ENCODE measurements around the gene DRAP1. TPM values are rescaled to one million over a fixed set of nuclear protein-coding genes. Genes with fewer than 3 reads are reported as not detected.

DRAP1 gene
- total RNA-seq, 1 experiment from 2014 or later = 122 TPM

DNA sequence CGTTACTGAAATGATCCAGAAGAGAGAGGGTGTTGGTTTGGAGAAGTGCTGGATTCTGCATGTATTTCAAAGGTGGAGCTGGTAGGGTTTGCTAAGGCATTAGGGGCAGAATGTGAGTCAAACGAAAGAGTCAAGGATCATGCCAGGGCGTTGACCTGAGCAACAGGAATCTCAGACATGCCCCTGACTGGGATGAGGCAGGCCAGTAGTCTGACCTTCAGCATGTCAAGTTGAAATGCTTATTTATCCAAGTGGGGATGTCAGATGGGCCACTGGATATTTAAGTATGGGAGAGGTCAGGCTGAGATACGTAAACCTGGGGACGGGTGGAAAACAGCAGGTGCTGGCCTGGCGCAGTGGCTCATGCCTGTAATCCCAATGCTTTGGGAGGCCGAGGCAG lies 23.3 kb downstream of the DRAP1 start:
- ChIA-PET POLR2A (ENCODE audit: low non-redundant PET) (no interaction called here), CTCF (no interaction called here)
- Histone ChIP-seq H3K9me3 (ENCODE audit: low read depth, low read length, poor library complexity, severe bottlenecking) (no peaks in the 10 kb centered on the region), H3K4me1 (ENCODE audit: insufficient read depth, low read length, poor library complexity, severe bottlenecking) (no peaks in the 10 kb centered on the region), H3K4me3 (ENCODE audit: low read depth, low read length, poor library complexity, severe bottlenecking) (no peak overlapping the region), H3K36me3 (ENCODE audit: insufficient read depth, low read length, poor library complexity, severe bottlenecking) (no peaks in the 10 kb centered on the region), H3K27ac (ENCODE audit: low read depth, low read length, poor library complexity, severe bottlenecking) (no peak overlapping the region), H3K27me3 (replicated peaks; ENCODE audit: insufficient read depth, low read depth, low read length, poor library complexity) (no peaks in the 10 kb centered on the region)
- no peak for DNase-seq (ENCODE audit: low spot score)
- intact Hi-C loops (cut with micrococcal nuclease; ENCODE audit: unreplicated experiment) = no loop called here
- TF ChIP-seq EZH2 (IDR thresholded peaks at IDR 0.05; ENCODE audit: borderline replicate concordance, low read depth, low read length, poor library complexity, severe bottlenecking) = no peak
- TF ChIP-seq, protein P1, sequence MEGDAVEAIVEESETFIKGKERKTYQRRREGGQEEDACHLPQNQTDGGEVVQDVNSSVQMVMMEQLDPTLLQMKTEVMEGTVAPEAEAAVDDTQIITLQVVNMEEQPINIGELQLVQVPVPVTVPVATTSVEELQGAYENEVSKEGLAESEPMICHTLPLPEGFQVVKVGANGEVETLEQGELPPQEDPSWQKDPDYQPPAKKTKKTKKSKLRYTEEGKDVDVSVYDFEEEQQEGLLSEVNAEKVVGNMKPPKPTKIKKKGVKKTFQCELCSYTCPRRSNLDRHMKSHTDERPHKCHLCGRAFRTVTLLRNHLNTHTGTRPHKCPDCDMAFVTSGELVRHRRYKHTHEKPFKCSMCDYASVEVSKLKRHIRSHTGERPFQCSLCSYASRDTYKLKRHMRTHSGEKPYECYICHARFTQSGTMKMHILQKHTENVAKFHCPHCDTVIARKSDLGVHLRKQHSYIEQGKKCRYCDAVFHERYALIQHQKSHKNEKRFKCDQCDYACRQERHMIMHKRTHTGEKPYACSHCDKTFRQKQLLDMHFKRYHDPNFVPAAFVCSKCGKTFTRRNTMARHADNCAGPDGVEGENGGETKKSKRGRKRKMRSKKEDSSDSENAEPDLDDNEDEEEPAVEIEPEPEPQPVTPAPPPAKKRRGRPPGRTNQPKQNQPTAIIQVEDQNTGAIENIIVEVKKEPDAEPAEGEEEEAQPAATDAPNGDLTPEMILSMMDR (conservative IDR thresholded peaks at IDR 0.05; ENCODE audit: low read depth, low read length) = no peak
- BruUV-seq (replicated peaks) = no TSS peak

DNA sequence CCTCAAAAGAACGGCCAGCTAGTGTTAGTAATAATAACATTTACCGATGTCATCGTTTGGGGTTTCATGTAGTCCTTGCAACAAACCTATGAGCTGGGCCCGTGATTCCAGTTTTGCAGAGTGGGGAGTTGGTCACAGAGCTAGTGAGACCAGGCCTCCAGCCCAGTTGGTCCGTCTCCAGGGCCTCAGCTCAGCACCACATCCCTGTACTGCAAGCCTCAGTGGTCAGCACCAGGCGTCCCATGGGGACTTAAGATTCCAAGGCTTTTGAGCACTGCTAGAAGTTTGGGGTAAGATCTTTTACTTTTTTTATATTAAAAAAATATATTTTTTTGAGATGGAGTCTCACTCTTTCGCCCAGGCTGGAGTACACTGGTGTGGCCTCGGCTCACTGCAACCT lies 25.0 kb downstream of the DRAP1 start:
- POLR2A ChIA-PET (ENCODE audit: low non-redundant PET) = no interaction called here
- no TSS peak for BruUV-seq (replicated peaks)
- CTCF ChIA-PET = no interaction called here

DNA sequence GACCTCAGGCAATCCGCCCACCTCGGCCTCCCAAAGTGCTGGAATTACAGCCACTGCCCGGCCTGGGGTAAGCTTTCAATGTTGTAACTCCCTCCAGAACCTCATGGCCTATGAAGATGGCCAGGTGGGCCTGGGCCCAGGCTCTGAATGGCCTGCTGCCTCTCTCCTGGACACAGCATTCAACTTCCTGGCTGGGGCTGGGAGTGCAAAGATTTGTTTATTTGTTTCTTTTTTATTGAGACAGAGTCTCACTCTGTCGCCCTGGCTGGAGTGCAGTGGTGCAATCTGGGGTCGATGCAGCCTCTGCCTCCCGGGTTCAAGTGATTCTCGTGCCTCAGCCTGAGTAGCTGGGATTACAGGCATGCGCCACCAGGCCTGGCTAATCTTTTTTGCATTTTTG lies 25.5 kb downstream of the DRAP1 start:
- BruUV-seq (replicated peaks) = no TSS peak
- H3K27ac ChIP-seq (ENCODE audit: low read depth, low read length, poor library complexity, severe bottlenecking) = no peak overlapping the region
- H3K36me3 ChIP-seq (ENCODE audit: insufficient read depth, low read length, poor library complexity, severe bottlenecking) = no peaks in the 10 kb centered on the region
- intact Hi-C loops (cut with micrococcal nuclease; ENCODE audit: unreplicated experiment) = no loop called here
- TF ChIP-seq EZH2 (IDR thresholded peaks at IDR 0.05; ENCODE audit: borderline replicate concordance, low read depth, low read length, poor library complexity, severe bottlenecking) = no peak
- TF ChIP-seq, protein P1 (conservative IDR thresholded peaks at IDR 0.05; ENCODE audit: low read depth, low read length) = no peak
- H3K9me3 ChIP-seq (ENCODE audit: low read depth, low read length, poor library complexity, severe bottlenecking) = no peaks in the 10 kb centered on the region
- no peaks in the 10 kb centered on the region for H3K27me3 ChIP-seq (replicated peaks; ENCODE audit: insufficient read depth, low read depth, low read length, poor library complexity)
- ChIA-PET CTCF (no interaction called here), POLR2A (ENCODE audit: low non-redundant PET) (no interaction called here)
- no peaks in the 10 kb centered on the region for H3K4me1 ChIP-seq (ENCODE audit: insufficient read depth, low read length, poor library complexity, severe bottlenecking)
- H3K4me3 ChIP-seq (ENCODE audit: low read depth, low read length, poor library complexity, severe bottlenecking) = no peak overlapping the region
- DNase-seq (ENCODE audit: low spot score) = no peak

More for the DNA sequence above, 25.0 kb downstream of the DRAP1 start:
- Histone ChIP-seq H3K27me3 (replicated peaks; ENCODE audit: insufficient read depth, low read depth, low read length, poor library complexity) (no peaks in the 10 kb centered on the region), H3K36me3 (ENCODE audit: insufficient read depth, low read length, poor library complexity, severe bottlenecking) (no peaks in the 10 kb centered on the region), H3K27ac (ENCODE audit: low read depth, low read length, poor library complexity, severe bottlenecking) (no peak overlapping the region), H3K4me1 (ENCODE audit: insufficient read depth, low read length, poor library complexity, severe bottlenecking) (no peaks in the 10 kb centered on the region), H3K9me3 (ENCODE audit: low read depth, low read length, poor library complexity, severe bottlenecking) (no peaks in the 10 kb centered on the region), H3K4me3 (ENCODE audit: low read depth, low read length, poor library complexity, severe bottlenecking) (no peak overlapping the region)
- DNase-seq (ENCODE audit: low spot score) = no peak
- TF ChIP-seq, protein P1 (conservative IDR thresholded peaks at IDR 0.05; ENCODE audit: low read depth, low read length) = no peak
- TF ChIP-seq EZH2 (IDR thresholded peaks at IDR 0.05; ENCODE audit: borderline replicate concordance, low read depth, low read length, poor library complexity, severe bottlenecking) = no peak
- intact Hi-C loops (cut with micrococcal nuclease; ENCODE audit: unreplicated experiment) = no loop called here
